Activated CD4-positive, CD25-positive, alpha-beta regulatory T cell (primary cell): ENCODE measurements around the gene NSF.
"Not testable (repeated sequence)": the region's sequence is repeated elsewhere in the genome, so short reads cannot be mapped to it uniquely, and the experiment has no call there.

Experiments used
- DNase-seq, 4 experiments: peaks; one replicate each; lab custom pipeline; 2025; lab: John Stamatoyannopoulos, UW

Gene NSF

GRCh38 chr17:46590157-46591146, at the start of gene NSF:
TSS of gene NSF (plus strand) at chr17:46590669. CDS start at chr17:46590776, 107 bp downstream.
- DNase-seq, result not testable (repeated sequence)

GRCh38 chr17:46548607-46549006, 41.9 kb upstream of the NSF start:
- not testable (repeated sequence) for DNase-seq

GRCh38 chr17:46559155-46559554, 31.3 kb upstream of the NSF start:
- DNase-seq, result not testable (repeated sequence)

- DNase-seq, result not testable (repeated sequence)
These were observed 30.4 kb upstream of the NSF start for GRCh38 chr17:46560048-46560447.

GRCh38 chr17:46566284-46566683, 24.2 kb upstream of the NSF start:
- DNase-seq, result not testable (repeated sequence)

- DNase-seq, result not testable (repeated sequence)
These were observed 23.5 kb upstream of the NSF start for GRCh38 chr17:46566980-46567379.

GRCh38 chr17:46571796-46572195, 18.7 kb upstream of the NSF start:
- not testable (repeated sequence) for DNase-seq

GRCh38 chr17:46579083-46580075, 11.1 kb upstream of the NSF start, which contains the start of gene ARL17A:
TSS of gene ARL17A (minus strand) at chr17:46579691. CDS start at chr17:46576322, 3,369 bp downstream.
- DNase-seq, result not testable (repeated sequence)

GRCh38 chr17:46580082-46580481, 10.4 kb upstream of the NSF start:
- DNase-seq, result not testable (repeated sequence)

GRCh38 chr17:46585444-46585843, 5.0 kb upstream of the NSF start:
- DNase-seq, result not testable (repeated sequence)

- DNase-seq, result not testable (repeated sequence)
These were observed 863 bp downstream of the NSF start for GRCh38 chr17:46591332-46591731.

- DNase-seq, result not testable (repeated sequence)
These were observed 8.0 kb downstream of the NSF start for GRCh38 chr17:46598344-46598931.

GRCh38 chr17:46600767-46601166, 10.3 kb downstream of the NSF start:
- DNase-seq, result not testable (repeated sequence)

- DNase-seq, result not testable (repeated sequence)
These were observed 12.7 kb downstream of the NSF start for GRCh38 chr17:46603125-46603524.

GRCh38 chr17:46611304-46611703, 20.8 kb downstream of the NSF start:
- not testable (repeated sequence) for DNase-seq

GRCh38 chr17:46613876-46614275, 23.4 kb downstream of the NSF start:
- DNase-seq, result not testable (repeated sequence)

- DNase-seq, result not testable (repeated sequence)
These were observed 26.7 kb downstream of the NSF start for GRCh38 chr17:46617121-46617520.

GRCh38 chr17:46618975-46619374, 28.5 kb downstream of the NSF start:
- not testable (repeated sequence) for DNase-seq

GRCh38 chr17:46623790-46624189, 33.3 kb downstream of the NSF start:
- DNase-seq, result not testable (repeated sequence)

GRCh38 chr17:46624726-46625125, 34.3 kb downstream of the NSF start:
- not testable (repeated sequence) for DNase-seq

GRCh38 chr17:46627452-46627851, 37.0 kb downstream of the NSF start:
- not testable (repeated sequence) for DNase-seq
